ENCODE results near the gene PSMC3. TPM values are rescaled to one million over a fixed set of nuclear protein-coding genes. Genes with fewer than 3 reads are reported as not detected.
A peak's percentile ranks its signal among the peaks of the same experiment; 100 is the strongest.

The PSMC3 gene
- total and polyA plus RNA-seq, 2 of the 13 experiments (the other 11 are each of a cell fraction or from before 2014, with no cell fraction given) = 75.8 to 214 TPM

DNA sequence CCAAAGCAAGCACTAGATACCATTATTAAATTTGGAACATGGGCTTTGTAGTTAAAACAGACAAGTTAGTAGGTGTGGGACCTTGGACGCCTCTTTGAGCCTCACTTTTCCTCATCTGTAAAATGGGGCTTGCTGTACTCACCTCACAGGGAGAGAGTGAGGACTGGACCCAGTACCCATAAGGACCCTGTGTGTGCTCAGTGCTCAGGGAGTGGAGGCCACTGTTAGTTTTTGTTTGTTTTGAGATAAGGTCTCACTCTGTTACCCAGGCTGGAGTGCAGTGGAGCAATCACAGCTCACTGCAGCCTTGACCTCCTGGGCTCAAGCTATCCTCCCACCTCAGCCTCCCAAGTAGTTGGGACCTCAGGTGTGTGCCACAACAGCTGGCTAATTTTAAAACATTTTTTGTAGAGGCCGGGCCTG lies 13.8 kb upstream of the PSMC3 start (continued):
- TF ChIP-seq ZSCAN25 (CRISPR knock-in tag; IDR thresholded peaks at IDR 0.05) (no peak), PHF21A (CRISPR knock-in tag; IDR thresholded peaks at IDR 0.05) (peak; percentile 61; the same call in 1 of the 2 replicates), PAX8 (CRISPR knock-in tag; IDR thresholded peaks at IDR 0.05; ENCODE audit: borderline replicate concordance) (no peak), ZNF816 (CRISPR knock-in tag; IDR thresholded peaks at IDR 0.05; ENCODE audit: borderline replicate concordance) (no peak), FOXA1 (IDR thresholded peaks at IDR 0.05) (no peak), FOXA1 (CRISPR knock-in tag; IDR thresholded peaks at IDR 0.05) (peak; percentile 63), AKAP8 (CRISPR knock-in tag; IDR thresholded peaks at IDR 0.05) (no peak), CCDC6 (CRISPR knock-in tag; IDR thresholded peaks at IDR 0.05) (0 out of 2 replicates have a peak, but pooled peaks have one; percentile 24), MAFF (IDR thresholded peaks at IDR 0.05; ENCODE audit: low read depth, low read length) (no peak), CBFB (CRISPR knock-in tag; IDR thresholded peaks at IDR 0.05) (no peak), CREB1 (IDR thresholded peaks at IDR 0.05) (no peak), CREB1 (CRISPR knock-in tag; IDR thresholded peaks at IDR 0.05) (no peak), SAP130 (CRISPR knock-in tag; IDR thresholded peaks at IDR 0.05; ENCODE audit: low read depth) (no peak), AHR (CRISPR knock-in tag; IDR thresholded peaks at IDR 0.05) (no peak), KLF12 (CRISPR knock-in tag; IDR thresholded peaks at IDR 0.05; ENCODE audit: borderline replicate concordance) (no peak), ZNF136 (CRISPR knock-in tag; IDR thresholded peaks at IDR 0.05; ENCODE audit: low read depth) (no peak), HOXA3 (CRISPR knock-in tag; IDR thresholded peaks at IDR 0.05) (no peak), ZNF296 (CRISPR knock-in tag; conservative IDR thresholded peaks at IDR 0.05) (no peak), NFYC (CRISPR knock-in tag; IDR thresholded peaks at IDR 0.05) (no peak), SYNCRIP (IDR thresholded peaks at IDR 0.05; ENCODE audit: insufficient read depth, low read depth, low read length) (no peak), SAFB2 (CRISPR knock-in tag; IDR thresholded peaks at IDR 0.05; ENCODE audit: borderline replicate concordance, low read depth) (no peak), ZBTB3 (CRISPR knock-in tag; IDR thresholded peaks at IDR 0.05; ENCODE audit: borderline replicate concordance, low read depth) (peak; percentile 29; the same call in 1 of the 2 replicates), HINFP (CRISPR knock-in tag; IDR thresholded peaks at IDR 0.05; ENCODE audit: low read depth) (no peak)
- TF ChIP-seq, protein P1, sequence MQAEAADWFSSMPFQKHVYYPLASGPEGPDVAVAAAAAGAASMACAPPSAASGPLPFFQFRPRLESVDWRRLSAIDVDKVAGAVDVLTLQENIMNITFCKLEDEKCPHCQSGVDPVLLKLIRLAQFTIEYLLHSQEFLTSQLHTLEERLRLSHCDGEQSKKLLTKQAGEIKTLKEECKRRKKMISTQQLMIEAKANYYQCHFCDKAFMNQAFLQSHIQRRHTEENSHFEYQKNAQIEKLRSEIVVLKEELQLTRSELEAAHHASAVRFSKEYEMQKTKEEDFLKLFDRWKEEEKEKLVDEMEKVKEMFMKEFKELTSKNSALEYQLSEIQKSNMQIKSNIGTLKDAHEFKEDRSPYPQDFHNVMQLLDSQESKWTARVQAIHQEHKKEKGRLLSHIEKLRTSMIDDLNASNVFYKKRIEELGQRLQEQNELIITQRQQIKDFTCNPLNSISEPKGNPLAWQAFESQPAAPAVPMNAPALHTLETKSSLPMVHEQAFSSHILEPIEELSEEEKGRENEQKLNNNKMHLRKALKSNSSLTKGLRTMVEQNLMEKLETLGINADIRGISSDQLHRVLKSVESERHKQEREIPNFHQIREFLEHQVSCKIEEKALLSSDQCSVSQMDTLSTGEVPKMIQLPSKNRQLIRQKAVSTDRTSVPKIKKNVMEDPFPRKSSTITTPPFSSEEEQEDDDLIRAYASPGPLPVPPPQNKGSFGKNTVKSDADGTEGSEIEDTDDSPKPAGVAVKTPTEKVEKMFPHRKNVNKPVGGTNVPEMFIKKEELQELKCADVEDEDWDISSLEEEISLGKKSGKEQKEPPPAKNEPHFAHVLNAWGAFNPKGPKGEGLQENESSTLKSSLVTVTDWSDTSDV (CRISPR knock-in tag; IDR thresholded peaks at IDR 0.05) = no peak
- TF ChIP-seq, protein P2, sequence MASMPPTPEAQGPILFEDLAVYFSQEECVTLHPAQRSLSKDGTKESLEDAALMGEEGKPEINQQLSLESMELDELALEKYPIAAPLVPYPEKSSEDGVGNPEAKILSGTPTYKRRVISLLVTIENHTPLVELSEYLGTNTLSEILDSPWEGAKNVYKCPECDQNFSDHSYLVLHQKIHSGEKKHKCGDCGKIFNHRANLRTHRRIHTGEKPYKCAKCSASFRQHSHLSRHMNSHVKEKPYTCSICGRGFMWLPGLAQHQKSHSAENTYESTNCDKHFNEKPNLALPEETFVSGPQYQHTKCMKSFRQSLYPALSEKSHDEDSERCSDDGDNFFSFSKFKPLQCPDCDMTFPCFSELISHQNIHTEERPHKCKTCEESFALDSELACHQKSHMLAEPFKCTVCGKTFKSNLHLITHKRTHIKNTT (CRISPR knock-in tag; IDR thresholded peaks at IDR 0.05) = no peak
- TF ChIP-seq, protein P3, sequence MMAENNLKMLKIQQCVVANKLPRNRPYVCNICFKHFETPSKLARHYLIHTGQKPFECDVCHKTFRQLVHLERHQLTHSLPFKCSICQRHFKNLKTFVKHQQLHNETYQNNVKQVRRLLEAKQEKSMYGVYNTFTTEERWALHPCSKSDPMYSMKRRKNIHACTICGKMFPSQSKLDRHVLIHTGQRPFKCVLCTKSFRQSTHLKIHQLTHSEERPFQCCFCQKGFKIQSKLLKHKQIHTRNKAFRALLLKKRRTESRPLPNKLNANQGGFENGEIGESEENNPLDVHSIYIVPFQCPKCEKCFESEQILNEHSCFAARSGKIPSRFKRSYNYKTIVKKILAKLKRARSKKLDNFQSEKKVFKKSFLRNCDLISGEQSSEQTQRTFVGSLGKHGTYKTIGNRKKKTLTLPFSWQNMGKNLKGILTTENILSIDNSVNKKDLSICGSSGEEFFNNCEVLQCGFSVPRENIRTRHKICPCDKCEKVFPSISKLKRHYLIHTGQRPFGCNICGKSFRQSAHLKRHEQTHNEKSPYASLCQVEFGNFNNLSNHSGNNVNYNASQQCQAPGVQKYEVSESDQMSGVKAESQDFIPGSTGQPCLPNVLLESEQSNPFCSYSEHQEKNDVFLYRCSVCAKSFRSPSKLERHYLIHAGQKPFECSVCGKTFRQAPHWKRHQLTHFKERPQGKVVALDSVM (CRISPR knock-in tag; IDR thresholded peaks at IDR 0.05) = peak; percentile 100
